ENCODE measurements around the gene ZNF454.

DNA sequence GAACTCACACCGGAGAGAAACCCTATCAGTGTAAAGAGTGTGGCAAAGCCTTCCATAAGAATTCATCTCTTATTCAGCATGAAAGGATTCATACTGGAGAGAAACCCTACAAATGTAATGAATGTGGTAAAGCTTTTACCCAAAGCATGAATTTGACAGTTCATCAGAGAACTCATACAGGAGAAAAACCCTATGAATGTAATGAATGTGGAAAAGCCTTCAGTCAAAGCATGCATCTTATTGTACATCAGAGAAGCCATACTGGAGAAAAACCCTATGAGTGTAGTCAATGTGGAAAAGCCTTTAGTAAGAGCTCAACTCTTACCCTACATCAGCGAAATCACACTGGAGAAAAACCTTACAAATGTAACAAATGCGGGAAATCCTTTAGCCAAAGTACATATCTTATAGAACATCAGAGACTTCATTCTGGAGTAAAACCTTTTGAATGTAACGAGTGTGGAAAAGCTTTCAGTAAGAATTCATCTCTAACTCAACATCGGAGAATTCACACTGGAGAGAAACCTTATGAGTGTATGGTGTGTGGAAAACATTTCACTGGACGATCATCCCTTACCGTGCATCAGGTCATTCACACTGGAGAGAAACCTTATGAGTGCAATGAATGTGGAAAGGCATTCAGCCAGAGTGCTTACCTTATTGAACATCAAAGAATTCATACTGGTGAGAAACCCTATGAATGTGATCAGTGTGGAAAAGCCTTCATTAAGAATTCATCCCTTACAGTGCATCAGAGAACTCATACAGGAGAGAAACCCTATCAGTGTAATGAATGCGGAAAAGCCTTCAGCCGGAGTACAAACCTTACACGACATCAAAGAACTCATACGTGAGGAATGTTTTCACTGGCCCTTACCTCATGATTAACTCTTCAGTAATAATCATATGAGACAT is 8.9 kb upstream of the ZNF454 start:
- no peak for TF ChIP-seq POLR2AphosphoS5 (IDR thresholded peaks at IDR 0.05)
- TF ChIP-seq, protein P1, sequence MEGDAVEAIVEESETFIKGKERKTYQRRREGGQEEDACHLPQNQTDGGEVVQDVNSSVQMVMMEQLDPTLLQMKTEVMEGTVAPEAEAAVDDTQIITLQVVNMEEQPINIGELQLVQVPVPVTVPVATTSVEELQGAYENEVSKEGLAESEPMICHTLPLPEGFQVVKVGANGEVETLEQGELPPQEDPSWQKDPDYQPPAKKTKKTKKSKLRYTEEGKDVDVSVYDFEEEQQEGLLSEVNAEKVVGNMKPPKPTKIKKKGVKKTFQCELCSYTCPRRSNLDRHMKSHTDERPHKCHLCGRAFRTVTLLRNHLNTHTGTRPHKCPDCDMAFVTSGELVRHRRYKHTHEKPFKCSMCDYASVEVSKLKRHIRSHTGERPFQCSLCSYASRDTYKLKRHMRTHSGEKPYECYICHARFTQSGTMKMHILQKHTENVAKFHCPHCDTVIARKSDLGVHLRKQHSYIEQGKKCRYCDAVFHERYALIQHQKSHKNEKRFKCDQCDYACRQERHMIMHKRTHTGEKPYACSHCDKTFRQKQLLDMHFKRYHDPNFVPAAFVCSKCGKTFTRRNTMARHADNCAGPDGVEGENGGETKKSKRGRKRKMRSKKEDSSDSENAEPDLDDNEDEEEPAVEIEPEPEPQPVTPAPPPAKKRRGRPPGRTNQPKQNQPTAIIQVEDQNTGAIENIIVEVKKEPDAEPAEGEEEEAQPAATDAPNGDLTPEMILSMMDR (IDR thresholded peaks at IDR 0.05): no peak
